SIG-M5 treated with dmso at 0.1 percent for 504 hours (cell line): ENCODE data around the gene GULP1.

Source experiments
- DNase-seq: peaks from one replicate; lab custom pipeline; 2025; ENCODE audit not compliant: unreplicated experiment; lab: John Stamatoyannopoulos, UW

Gene GULP1

DNA sequence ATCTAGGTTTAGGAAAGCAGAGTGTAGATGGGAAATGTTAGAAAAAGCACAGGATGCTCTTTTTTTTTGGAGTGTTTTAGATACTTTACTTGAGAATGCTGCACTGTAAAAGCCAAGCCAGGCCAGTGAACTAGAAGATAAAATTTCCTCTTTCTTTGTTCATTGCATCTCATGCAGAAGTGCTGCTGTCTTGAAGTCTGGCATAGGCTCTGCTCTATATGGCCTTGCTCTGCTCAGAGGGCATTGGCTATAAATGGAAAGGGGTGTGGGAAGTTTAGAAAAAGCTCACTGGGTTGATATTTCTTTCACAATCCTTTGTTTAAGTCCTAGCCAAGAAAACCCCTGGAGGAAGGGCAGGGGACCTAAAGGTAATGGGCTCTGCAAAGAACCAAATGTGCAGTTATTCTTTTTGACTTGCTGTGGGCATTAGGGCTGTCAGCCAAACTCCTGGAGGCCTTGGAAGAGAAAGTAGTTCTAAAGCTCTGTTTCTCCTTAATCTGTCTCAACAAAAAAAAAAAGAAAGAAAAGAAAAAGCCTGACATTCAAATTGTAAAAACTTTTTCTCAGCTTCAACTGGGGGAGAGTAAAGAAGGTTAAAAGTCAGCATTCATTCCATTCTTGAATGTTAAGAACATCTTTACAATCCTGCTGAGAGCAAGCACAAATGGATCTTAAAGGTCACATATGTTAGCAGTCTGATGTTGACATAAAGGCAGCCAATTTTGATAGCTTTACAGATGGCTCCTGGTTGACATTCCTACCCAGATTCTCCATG is 338.3 kb downstream of the GULP1 start:
- DNase-seq: no peak

GRCh38 chr2:188631037-188631809 is 339.5 kb downstream of the GULP1 start:
- no peak for DNase-seq

DNA sequence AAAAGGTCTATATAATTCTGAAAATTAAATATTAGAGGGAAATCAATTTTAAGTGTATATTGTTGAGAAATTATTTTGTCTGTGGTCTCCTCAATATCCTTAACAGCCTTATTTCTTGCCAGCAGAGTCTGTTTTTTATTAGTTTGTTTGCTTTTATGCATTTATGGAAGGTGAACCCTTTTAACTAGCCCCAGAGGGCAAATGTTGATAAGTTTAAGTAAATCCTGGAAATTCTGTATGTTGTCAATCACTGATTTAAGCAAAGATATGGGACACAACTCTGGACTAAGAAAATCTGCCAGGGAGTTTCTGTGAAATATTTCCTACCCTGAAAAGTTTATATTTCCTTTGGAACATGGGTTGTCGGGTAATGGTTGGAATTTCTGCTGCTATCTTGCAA is 343.0 kb downstream of the GULP1 start:
- DNase-seq: no peak
